DOHH2 (cell line): Measurements from ENCODE around the gene DYNC1LI1.

Source experiments
- CTCF ChIP-seq: fragments of 200-600 bp; sonication (generic); IDR thresholded peaks from one replicate; pipeline ENCODE4 v1.5.1; 2014; ENCODE audit warnings: antibody characterized with exemption, mild to moderate bottlenecking, low read depth, low read length; ENCODE audit not compliant: poor library complexity, severe bottlenecking
- EZH2phosphoT487 ChIP-seq: fragments of 200-600 bp; sonication (generic); IDR thresholded peaks from 2 replicates; pipeline ENCODE4 v1.6.1; 2017; ENCODE audit warnings: borderline replicate concordance, mild to moderate bottlenecking, antibody characterized with exemption, low read length, moderate library complexity, mixed read lengths

GRCh38 chr3:32568953-32569352, 1.7 kb downstream of the DYNC1LI1 start:
- no peak for TF ChIP-seq CTCF
- TF ChIP-seq EZH2phosphoT487, result no peak
